ENCODE measurements around the gene TSPO2.

Gene TSPO2

DNA sequence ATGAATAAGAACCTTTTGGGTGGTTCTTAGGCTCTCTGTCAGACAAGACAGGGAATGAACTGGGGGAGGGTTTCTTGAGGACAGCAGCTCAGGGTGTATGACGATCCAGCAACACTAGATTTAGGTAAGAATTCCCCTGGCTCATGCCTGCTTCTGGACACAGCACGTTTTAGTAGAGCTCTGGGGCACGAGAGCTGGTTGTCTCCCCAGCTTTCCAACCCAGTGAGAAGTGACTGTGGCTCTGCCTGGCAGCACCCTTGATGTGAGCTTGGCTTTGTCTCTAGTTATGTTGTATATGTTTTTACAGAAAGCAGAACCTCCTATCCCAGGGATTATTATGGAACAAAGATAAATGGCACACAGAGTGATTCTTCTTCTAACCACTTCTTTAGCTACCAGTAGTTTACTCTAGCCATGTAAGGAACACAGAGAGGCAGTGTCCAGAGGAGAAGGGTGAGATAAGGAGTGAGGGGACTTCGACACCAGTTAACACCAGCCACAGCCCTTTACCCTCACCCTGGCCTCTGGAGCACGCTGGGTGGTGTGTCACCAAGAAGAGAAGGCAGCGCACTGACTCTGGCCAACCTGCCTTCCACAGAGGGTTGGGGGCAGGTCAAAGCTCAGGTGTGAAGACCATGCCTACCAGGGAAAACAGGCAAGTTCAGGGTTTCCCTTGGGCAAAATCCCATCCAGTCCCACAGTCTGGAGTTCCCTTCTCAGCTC lies 14.7 kb downstream of the TSPO2 start:
- TF ChIP-seq, protein P1, sequence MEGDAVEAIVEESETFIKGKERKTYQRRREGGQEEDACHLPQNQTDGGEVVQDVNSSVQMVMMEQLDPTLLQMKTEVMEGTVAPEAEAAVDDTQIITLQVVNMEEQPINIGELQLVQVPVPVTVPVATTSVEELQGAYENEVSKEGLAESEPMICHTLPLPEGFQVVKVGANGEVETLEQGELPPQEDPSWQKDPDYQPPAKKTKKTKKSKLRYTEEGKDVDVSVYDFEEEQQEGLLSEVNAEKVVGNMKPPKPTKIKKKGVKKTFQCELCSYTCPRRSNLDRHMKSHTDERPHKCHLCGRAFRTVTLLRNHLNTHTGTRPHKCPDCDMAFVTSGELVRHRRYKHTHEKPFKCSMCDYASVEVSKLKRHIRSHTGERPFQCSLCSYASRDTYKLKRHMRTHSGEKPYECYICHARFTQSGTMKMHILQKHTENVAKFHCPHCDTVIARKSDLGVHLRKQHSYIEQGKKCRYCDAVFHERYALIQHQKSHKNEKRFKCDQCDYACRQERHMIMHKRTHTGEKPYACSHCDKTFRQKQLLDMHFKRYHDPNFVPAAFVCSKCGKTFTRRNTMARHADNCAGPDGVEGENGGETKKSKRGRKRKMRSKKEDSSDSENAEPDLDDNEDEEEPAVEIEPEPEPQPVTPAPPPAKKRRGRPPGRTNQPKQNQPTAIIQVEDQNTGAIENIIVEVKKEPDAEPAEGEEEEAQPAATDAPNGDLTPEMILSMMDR (conservative IDR thresholded peaks at IDR 0.05; ENCODE audit: low read length), result no peak
- DNase-seq (ENCODE audit: low read depth), result no peak
- H3K4me3 ChIP-seq (ENCODE audit: low read length), result no peak overlapping the region

DNA sequence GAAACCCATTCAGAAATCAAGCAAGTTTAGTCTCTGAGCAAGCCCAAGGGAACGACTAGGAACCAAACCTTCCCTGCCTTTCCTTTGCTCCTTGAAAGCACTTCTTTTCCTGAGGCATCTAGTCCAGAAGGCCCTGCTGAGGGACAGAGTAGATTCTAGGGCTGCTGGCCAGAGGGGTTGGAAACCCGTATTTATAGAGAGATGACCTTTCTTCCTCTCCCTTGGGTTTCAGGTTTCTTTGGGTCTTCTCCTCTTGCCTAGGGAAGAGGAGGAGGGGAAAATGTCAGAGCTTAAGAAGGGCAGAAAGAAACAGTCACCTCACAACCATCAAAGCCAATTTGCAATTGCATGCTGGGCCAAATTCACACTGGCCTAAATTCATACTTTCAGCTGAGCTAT lies 16.5 kb downstream of the TSPO2 start:
- no peak for DNase-seq (ENCODE audit: low read depth)
- H3K4me3 ChIP-seq (ENCODE audit: low read length), result no peak overlapping the region
- TF ChIP-seq, protein P1 (conservative IDR thresholded peaks at IDR 0.05; ENCODE audit: low read length), result no peak

DNA sequence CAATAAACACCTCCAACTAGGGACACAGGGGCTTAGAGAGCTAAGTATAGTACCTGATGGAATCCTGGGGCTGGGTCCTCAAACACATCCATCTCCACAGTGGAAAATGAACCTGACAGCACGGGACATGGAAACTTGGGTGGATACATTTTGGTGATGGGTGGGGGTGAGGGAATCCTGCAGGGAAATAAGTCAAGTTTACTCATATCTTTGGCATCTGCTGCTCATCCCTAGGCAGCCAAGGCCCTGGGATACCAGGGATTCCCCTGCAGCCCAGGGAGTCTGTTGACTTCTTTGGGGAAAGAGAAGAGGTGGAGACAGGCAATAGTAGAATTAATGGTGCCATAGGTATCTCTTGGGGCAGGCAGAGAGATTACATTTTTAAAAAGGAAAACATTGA lies 17.3 kb downstream of the TSPO2 start:
- peak; percentile 61 for DNase-seq (ENCODE audit: low read depth)
- H3K4me3 ChIP-seq (ENCODE audit: low read length), result no peak overlapping the region
- TF ChIP-seq, protein P1 (conservative IDR thresholded peaks at IDR 0.05; ENCODE audit: low read length), result no peak

DNA sequence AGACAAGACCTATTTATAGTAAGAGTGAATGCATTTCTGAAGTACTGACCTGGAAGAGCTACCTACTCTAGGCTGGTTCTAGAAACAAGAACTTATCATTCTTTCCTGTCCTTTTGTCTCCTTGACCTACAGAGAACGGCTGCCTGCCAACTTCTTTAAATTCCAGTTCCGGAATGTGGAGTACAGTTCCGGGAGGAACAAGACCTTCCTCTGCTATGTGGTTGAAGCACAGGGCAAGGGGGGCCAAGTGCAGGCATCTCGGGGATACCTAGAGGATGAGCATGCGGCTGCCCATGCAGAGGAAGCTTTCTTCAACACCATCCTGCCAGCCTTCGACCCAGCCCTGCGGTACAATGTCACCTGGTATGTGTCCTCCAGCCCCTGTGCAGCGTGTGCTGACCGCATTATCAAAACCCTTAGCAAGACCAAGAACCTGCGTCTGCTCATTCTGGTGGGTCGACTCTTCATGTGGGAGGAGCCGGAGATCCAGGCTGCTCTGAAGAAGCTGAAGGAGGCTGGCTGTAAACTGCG lies 19.0 kb downstream of the TSPO2 start:
- no peak overlapping the region for H3K4me3 ChIP-seq (ENCODE audit: low read length)
- TF ChIP-seq, protein P1 (conservative IDR thresholded peaks at IDR 0.05; ENCODE audit: low read length), result no peak
- no peak for DNase-seq (ENCODE audit: low read depth)

DNA sequence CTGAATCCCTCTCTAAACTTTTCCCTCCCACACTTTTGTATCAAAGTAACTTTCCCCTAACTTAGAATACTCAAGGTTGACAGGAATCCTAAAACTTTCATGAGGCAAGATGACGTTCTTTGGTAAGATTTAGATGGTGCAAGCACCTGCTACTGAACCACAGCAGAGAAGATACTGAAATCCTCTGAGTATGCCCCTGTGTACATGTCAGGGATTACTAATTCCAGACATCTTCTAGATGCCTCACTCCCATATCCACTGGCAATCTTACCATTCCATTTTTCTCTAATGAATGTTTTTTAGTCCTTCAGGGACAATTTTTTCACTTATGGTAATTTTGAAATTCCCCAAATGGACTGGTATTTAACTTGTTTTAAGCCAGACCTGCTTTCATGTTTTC lies 19.8 kb downstream of the TSPO2 start:
- H3K4me3 ChIP-seq (ENCODE audit: low read length), result no peak overlapping the region
- TF ChIP-seq, protein P1 (conservative IDR thresholded peaks at IDR 0.05; ENCODE audit: low read length), result no peak
- DNase-seq (ENCODE audit: low read depth), result no peak

DNA sequence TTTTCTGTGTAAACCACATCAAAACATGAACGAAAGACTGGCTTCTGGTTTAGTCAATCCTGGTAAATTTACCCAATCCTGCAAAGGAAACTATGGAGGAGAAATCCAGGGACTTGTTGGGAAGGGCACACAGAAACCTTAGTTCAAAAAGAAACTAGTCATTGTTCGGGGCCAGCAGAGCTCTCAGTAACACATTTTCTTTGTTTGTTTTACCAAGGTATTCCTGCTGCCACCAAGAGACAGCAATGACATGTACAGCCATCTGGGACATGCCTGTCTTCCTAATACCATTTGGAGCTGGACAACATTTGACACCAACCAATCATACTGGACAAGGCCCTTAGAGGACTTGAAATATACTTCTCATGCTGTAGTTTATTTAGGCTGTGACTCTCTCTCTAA lies 21.6 kb downstream of the TSPO2 start:
- TF ChIP-seq, protein P1 (conservative IDR thresholded peaks at IDR 0.05; ENCODE audit: low read length), result no peak
- DNase-seq (ENCODE audit: low read depth), result no peak
- no peak overlapping the region for H3K4me3 ChIP-seq (ENCODE audit: low read length)

DNA sequence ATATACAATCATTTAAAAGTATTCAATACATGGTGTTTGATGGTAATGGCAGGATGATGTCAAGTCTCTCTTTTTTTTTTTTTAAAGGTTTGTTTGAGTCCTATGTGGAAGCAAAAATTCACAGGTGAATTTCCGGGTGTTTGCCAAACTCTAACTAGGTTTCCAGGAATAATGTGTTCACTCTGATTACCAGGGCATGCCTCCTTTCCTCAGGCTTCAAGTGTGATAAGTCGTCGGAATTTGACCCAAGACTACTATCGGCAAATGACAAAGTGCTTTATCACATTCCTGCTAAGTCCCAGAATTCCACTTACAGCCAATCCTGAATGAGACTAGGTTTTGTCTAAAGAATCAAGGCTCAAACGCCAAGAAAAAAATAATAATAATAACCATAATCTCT lies 22.6 kb downstream of the TSPO2 start:
- no peak for DNase-seq (ENCODE audit: low read depth)
- TF ChIP-seq, protein P1 (conservative IDR thresholded peaks at IDR 0.05; ENCODE audit: low read length), result no peak
- H3K4me3 ChIP-seq (ENCODE audit: low read length), result no peak overlapping the region

All from AG10803 (cell line).